CD4-positive, alpha-beta T cell treated with Interleukin-2 at 100 ng/mL for 4 hours (primary cell): ENCODE measurements around the gene SLK.

Experiments
- DNase-seq: peaks from one replicate; pipeline ENCODE4 v3.0.0-alpha.2; 2020; ENCODE audit warnings: low spot score

SLK gene

GRCh38 chr10:104033966-104034365 is 67.0 kb downstream of the SLK start:
- DNase-seq = no peak

DNA sequence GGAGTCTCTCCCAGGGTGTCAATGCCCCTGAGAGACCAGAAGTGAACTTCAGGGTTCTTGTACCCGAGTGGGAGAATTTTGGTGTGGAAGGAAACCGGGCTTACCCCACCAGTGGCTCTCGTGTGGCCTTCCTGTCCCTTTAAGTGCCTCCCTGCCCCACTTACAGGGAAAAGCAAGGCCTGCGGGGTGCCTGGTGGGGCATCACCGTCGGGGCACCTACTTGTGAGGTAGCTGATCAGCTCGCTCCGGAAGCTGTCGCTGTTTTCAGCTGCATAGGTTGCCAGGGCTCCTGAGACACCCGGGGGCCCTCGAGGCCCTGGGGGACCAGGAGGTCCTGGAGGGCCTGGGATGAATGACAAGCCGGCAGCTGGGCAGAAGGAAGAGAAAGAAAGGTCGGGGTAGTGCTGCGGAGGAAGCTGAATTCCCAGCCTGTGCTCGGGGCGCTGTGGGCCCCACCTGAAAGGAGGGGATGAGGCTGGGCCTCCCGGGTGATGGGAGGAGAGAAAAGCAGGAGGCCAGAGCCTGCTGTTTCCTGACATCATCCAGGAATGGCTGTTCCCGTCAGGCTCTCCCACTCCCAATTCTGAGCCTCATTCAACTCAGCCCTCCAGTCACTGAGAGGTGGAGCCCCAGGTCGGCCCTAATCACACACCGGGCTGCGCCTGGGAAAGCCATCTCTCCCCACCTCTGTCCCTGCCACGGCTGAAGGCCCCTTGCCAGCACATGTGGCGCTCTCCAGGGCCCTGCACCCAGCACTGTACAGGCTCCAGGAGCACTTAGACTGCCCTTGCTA is 67.7 kb downstream of the SLK start:
- DNase-seq = no peak

GRCh38 chr10:104035194-104036068 is 68.5 kb downstream of the SLK start:
- DNase-seq = no peak

DNA sequence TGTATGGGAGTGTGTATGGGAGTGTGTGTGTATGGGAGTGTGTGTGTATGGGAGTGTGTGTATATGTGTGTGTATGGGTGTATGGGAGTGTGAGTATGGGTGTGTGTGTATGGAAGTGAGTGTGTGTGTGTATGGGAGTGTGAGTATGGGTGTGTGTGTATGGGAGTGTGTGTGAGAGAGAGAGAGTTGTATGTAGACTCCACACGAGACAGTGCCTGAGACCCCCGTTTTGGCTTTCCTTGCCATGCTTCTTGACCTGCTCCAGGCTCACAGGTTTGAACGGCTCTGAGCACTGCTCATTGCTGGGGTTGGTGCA is 69.1 kb downstream of the SLK start:
- no peak for DNase-seq

- DNase-seq = no peak
Measured at GRCh38 chr10:104036518-104037260, 69.7 kb downstream of the SLK start.

DNA sequence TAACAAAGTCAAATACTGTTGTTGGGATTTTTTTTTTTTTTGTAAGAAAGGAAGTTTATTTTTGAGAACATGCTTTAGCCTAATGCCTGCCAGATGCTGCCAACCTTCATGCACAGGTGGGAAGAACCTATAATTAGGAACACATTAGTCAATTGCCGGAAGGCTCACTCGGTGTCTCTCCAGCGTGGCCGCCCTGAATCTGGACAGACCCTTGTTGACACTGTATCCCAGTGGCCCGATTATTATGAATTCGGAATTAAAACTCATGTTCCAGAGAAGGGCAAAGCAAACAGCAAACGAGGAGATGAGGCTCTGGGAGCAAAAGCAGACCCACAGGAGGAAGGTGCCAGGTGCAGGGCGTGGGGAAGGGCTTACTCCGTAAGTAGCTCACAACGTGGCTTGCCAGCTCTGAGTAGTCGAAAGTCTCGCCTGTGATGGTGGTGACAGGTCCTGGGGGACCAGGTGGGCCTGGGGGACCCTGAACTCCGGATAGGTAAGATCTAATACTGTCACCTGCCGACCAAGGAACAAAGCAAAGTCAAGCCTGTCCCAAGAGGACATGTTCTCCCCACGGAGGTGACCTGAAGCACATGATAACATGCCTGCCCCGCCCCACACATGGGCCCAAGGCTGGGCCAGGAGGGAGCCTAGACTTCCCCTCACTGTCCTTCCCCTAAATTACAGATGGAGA is 70.5 kb downstream of the SLK start:
- DNase-seq = no peak

- DNase-seq = no peak
Measured at GRCh38 chr10:104038537-104038936, 71.6 kb downstream of the SLK start.

DNA sequence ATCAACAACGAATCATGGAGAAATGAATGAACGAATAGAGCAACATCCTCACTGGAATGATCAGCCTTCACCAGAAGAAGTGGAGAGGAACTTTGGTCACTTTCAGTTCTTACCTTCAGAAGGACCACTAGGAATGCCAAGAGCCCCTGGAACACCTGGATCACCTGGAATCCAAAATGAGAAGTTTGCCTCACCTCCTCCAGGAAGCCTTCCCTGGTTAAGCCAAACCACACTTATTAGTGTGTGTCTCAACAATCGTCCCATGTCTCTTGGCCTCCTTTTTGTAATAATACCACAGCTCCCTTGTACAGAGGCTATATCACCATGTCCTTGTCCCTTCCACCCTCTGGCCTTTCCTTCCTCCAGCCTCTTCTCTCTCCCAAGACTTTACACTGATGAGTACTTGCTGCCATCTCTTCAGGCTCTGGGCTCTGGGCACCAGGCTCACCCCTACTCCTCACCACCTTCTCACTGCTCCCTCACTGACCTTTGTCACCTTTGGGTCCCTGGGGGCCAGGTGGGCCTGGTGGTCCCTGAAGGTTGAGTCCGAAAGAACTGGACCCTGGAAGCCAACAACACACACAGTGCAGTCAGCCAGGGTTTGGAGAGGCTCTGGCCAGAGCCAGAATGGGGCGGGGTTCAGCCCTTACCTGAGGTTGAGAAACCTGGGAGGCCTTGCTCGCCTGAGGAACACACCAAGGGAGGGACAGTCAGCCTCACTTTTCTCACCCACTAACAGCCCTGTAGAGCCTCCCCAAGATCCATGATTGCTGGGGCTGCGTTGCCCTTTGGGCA is 72.2 kb downstream of the SLK start:
- no peak for DNase-seq

- no peak for DNase-seq
Measured at GRCh38 chr10:104040382-104040781, 73.4 kb downstream of the SLK start.

- no peak for DNase-seq
Measured at GRCh38 chr10:104040862-104041789, 74.2 kb downstream of the SLK start.

DNA sequence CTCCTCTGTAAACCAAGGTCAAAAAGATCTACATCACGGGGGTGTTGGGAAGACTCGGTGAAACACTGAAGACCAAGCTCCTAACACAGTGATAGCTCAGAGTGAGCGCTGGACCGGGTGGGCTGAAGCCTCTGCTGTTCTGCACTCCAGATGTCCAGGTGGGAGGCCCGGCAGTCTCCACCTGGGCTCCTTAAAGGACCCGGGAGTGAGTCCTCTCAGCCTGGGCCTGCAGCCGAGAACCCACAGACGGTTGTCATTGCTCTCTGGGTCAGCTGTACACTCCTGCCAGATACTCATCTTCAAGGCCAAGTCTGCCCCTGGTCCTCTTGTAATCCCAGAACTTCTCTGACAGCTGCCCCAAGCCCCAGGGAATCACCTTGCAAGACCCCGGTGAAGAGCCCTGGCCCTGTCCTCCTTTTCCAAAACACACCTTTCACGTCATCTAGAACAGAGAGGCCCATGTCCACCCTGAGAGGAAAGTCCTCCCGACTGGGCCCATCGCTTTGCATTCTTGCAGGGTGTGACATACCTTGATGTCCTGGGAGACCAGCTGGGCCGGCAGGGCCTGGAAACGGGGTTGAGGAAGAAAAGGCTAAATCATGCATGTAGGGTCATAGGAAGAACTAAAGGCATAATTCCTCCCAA is 75.1 kb downstream of the SLK start:
- no peak for DNase-seq

- DNase-seq = no peak
Measured at GRCh38 chr10:104043185-104043830, 76.4 kb downstream of the SLK start.

DNA sequence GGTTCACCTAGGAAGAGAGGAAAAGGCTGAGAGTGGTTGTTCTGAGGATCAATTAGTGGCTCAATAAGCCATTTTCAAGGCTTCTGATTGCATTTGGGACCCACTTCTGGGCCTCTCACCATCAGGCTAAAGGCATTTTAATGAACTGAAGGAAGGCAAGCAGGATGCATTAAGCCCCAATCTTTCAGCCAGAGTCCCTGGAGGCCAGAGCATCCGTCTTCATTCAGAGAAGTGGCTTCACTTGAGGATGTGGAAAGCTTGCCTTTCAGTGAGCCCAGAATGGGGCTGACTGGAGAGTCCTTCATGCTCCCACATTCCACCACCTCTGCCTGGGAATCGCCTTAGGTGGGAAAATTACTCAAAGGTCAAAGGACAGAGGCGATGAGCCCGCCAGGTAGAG is 76.9 kb downstream of the SLK start:
- no peak for DNase-seq

DNA sequence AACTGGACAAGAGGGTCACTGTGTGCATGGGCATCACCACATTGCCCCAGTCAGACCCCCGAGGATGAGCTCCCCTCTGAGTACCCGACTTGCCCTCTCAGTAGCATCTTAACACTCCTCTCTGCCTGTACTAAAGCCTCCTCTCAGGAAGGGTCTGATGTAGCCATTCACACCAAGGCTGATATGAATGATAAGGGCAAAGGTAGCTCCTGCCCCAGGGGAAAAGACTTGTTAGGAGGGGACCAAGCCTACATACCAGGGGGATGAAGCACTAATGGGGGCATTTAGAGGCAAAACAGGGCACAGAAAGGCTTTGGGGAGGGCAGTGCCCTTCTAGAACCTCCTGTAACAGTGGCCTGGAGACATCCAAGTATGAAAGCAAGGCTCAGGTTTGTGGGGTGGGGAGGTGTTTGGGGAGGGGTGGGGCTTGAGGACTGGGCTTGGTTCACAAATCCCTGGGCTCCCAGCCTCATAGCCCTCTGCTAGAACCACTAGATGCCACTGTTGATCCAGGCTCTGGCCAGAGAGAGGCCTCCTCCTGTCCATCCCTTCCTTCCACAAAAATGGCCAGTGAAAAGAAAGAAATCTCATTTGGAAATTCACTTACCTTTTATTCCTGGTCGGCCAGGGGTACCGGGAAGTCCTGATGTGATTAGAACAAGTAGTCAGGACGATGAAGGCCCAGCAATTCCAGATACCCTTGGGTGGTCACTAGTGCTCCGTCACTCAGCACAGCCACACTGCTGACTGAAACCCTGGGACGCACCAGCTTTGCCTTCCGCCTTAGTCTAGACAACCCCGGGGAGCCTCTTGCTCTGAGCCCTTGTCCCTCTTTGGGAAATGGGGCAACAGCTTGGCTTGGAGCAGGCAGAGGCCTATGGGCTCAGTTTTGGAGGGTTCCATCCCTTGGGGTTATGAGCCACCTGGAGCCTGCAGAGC is 78.5 kb downstream of the SLK start:
- peak; percentile 9 for DNase-seq

DNA sequence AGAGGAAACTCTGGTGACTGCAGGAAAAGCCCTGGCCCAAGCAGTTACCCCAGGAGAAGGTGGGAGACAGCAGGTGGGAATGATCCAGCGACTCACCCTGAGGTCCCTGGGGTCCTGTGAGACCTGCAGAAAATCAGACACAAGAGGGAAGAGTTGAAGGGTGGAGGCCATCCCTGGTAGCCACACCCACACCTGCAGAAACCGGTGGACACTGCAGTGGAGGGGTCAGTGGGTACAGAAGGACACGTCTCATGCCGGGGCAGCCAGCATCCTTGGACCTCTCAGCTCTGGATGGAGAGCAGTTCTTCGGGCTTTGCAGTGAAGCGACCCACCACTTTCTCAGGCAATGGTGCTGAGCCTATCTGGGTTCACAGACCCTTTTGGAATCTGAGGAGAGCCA is 79.7 kb downstream of the SLK start:
- no peak for DNase-seq

DNA sequence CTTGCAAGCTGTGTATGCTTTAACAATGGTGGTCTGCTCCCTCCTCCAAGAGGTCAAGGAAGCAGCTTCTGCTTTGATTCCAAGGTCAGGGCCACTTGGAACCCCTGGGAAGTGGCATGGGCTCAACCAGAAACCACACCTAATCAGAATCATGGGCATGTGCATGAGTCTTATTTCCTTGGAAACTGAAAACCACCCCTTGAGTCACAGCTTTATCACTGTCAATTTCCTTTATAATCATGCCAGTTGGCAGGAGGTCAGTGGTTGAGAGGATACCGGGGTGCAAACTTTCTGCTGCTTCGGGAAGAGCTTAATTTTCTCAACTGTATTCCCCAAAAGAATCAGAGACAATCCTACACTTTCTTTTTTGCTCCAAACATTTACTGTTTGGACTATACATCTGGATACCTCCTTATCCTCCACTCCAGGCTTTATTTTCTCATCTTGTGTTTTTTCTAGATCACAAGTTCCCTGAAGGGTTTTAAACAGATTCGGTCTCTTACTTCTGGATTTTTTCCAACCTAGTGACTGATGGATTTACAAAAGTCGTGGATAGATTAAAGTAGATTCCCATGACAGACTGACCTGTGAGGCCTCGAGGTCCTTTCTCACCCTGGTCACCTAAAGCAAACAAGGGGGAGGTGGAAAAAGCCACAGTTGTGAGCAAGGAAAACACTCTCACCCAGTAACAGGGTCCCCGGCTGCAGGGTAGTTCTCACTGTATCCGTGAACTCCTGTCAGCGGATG is 82.7 kb downstream of the SLK start:
- DNase-seq = no peak

GRCh38 chr10:104052431-104052830 is 85.5 kb downstream of the SLK start:
- no peak for DNase-seq
